H1 (cell line): Measurements from ENCODE around the gene FAS. TPM values are rescaled to one million over a fixed set of nuclear protein-coding genes. Genes with fewer than 3 reads are reported as not detected.

Experiments
- CTCF ChIA-PET: fragments of 300-600 bp; sonication (Branson Sonifier 250); formaldehyde crosslinking; loops from one replicate; lab custom pipeline; 2021; ENCODE audit not compliant: partially characterized antibody; lab: Charles Lee
- POLR2A ChIA-PET: fragments of 300-600 bp; sonication (Branson Sonifier 250); formaldehyde crosslinking; loops from one replicate; lab custom pipeline; 2021; ENCODE audit warnings: inconsistent platforms; ENCODE audit not compliant: partially characterized antibody; lab: Charles Lee
- DNase-seq, 2 experiments: peaks; one replicate each; pipeline versions ENCODE4 v3.0.0 to v3.0.0-alpha.2; 2010 to 2022; ENCODE audit warnings: low spot score in 2 of 2, low read depth in 1 of 2, mixed read lengths in 1 of 2
- FAIRE-seq: peaks from 2 replicates; lab custom pipeline; 2011; peaks lifted over from hg19 to GRCh38; lab: Jason Lieb, UNC
- H2AFZ ChIP-seq: 2 replicates; pipeline ENCODE4 v1.8.1; 2012; ENCODE audit warnings: low read length, inconsistent platforms
- H2AK5ac ChIP-seq: 2 replicates; pipeline ENCODE4 v1.6.1; 2013; ENCODE audit warnings: low read depth, low read length
- H2BK120ac ChIP-seq: replicated peaks from 2 replicates; pipeline ENCODE3; 2013; ENCODE audit warnings: low read depth, low read length, inconsistent platforms
- H2BK12ac ChIP-seq: 2 replicates; pipeline ENCODE4 v1.6.1; 2013; ENCODE audit warnings: low read depth, low read length
- H2BK15ac ChIP-seq: 2 replicates; pipeline ENCODE4 v1.6.1; 2013; ENCODE audit warnings: low read length
- H2BK20ac ChIP-seq: 2 replicates; pipeline ENCODE4 v1.6.1; 2013; ENCODE audit warnings: low read length
- H2BK5ac ChIP-seq: 2 replicates; pipeline ENCODE4 v1.6.1; 2013; ENCODE audit warnings: low read depth, low read length
- H3K14ac ChIP-seq: 2 replicates; pipeline ENCODE4 v1.6.1; 2013; ENCODE audit warnings: inconsistent platforms; ENCODE audit not compliant: insufficient read length
- H3K18ac ChIP-seq: 2 replicates; pipeline ENCODE4 v1.6.1; 2013; ENCODE audit warnings: low read length; ENCODE audit errors: extremely low read depth
- H3K23ac ChIP-seq: 2 replicates; pipeline ENCODE4 v1.6.1; 2013; ENCODE audit warnings: inconsistent platforms; ENCODE audit not compliant: insufficient read length
- H3K23me2 ChIP-seq: 2 replicates; pipeline ENCODE4 v1.6.1; 2013; ENCODE audit warnings: low read depth, low read length
- H3K27ac ChIP-seq: 2 replicates; pipeline ENCODE4 v1.6.1; 2011; ENCODE audit warnings: low read depth, low read length, inconsistent platforms
- H3K27me3 ChIP-seq, 4 experiments: replicated peaks in 1 of 4; 1 replicate in 1 of 4; 2 replicates in 3 of 4; pipeline versions ENCODE4 v1.6.1 to v1.8.1; 2011 to 2013; ENCODE audit warnings: low read length in 3 of 4, mild to moderate bottlenecking in 3 of 4, inconsistent platforms in 2 of 4, mixed read lengths in 2 of 4, moderate library complexity in 1 of 4; ENCODE audit not compliant: control insufficient read depth in 3 of 4, insufficient read depth in 3 of 4; ENCODE audit errors: extremely low read depth in 1 of 4
- H3K36me3 ChIP-seq, 4 experiments: 2 replicates each; pipeline versions ENCODE4 v1.6.1 to v1.8.1; 2011 to 2013; ENCODE audit warnings: mild to moderate bottlenecking in 4 of 4, low read length in 3 of 4, moderate library complexity in 2 of 4, control low read depth in 1 of 4, inconsistent platforms in 1 of 4; ENCODE audit not compliant: insufficient read depth in 4 of 4, control insufficient read depth in 2 of 4
- H3K4ac ChIP-seq: replicated peaks from 2 replicates; pipeline ENCODE3; 2013; ENCODE audit warnings: low read length, low read depth, mixed read lengths, inconsistent platforms; ENCODE audit not compliant: insufficient read length
- H3K4me1 ChIP-seq, 4 experiments: replicated peaks in 1 of 4; 1 replicate in 1 of 4; 2 replicates in 3 of 4; pipeline versions ENCODE4 v1.6.1 to v1.8.1; 2011 to 2013; ENCODE audit warnings: low read length in 3 of 4, inconsistent platforms in 2 of 4, mixed read lengths in 1 of 4; ENCODE audit not compliant: insufficient read depth in 4 of 4, control insufficient read depth in 3 of 4
- H3K4me2 ChIP-seq, 2 experiments: 2 replicates each; pipeline versions ENCODE4 v1.6.1 to v1.8.1; 2011 to 2013; ENCODE audit warnings: low read depth in 2 of 2, low read length in 2 of 2, control low read depth in 1 of 2, inconsistent platforms in 1 of 2, mild to moderate bottlenecking in 1 of 2; ENCODE audit not compliant: insufficient read depth in 1 of 2
- H3K4me3 ChIP-seq, 4 experiments: fragments of 200-600, 300-600 bp in 1 of 4; sonication (generic), shearing (Covaris generic), sonication (Bioruptor Twin) in 1 of 4; 2 replicates each; pipeline versions ENCODE4 v1.5.1 to v1.8.1; 2011 to 2016; ENCODE audit warnings: low read length in 4 of 4, low read depth in 3 of 4, control low read depth in 2 of 4, inconsistent platforms in 2 of 4, mild to moderate bottlenecking in 2 of 4, mixed read lengths in 1 of 4, moderate library complexity in 1 of 4; ENCODE audit not compliant: insufficient read depth in 2 of 4; ENCODE audit errors: extremely low read depth in 1 of 4
- H3K56ac ChIP-seq: replicated peaks from 2 replicates; pipeline ENCODE3; 2013; ENCODE audit warnings: low read depth, mild to moderate bottlenecking, mixed read lengths, low read length, inconsistent platforms; ENCODE audit not compliant: insufficient read length
- H3K79me1 ChIP-seq: 2 replicates; pipeline ENCODE4 v1.6.1; 2013; ENCODE audit warnings: low read depth, low read length, control low read depth
- H3K79me2 ChIP-seq, 2 experiments: 2 replicates each; pipeline versions ENCODE4 v1.6.1 to v1.8.1; 2012 to 2013; ENCODE audit warnings: low read length in 2 of 2, mild to moderate bottlenecking in 2 of 2, inconsistent platforms in 1 of 2; ENCODE audit not compliant: insufficient read depth in 2 of 2, control insufficient read depth in 1 of 2
- H3K9ac ChIP-seq, 4 experiments: replicated peaks in 1 of 4; 1 replicate in 1 of 4; 2 replicates in 3 of 4; pipeline versions ENCODE4 v1.6.1 to v1.8.1; 2011 to 2013; ENCODE audit warnings: low read depth in 3 of 4, low read length in 3 of 4, control low read depth in 2 of 4, mild to moderate bottlenecking in 2 of 4, moderate library complexity in 2 of 4, inconsistent platforms in 1 of 4; ENCODE audit errors: extremely low read depth in 1 of 4
- H3K9me3 ChIP-seq, 2 experiments: 2 replicates each; pipeline versions ENCODE4 v1.6.1 to v1.8.1; 2012 to 2013; ENCODE audit warnings: mild to moderate bottlenecking in 2 of 2, moderate library complexity in 2 of 2, control low read depth in 1 of 2, inconsistent platforms in 1 of 2, low read depth in 1 of 2, low read length in 1 of 2, mixed read lengths in 1 of 2; ENCODE audit not compliant: insufficient read depth in 2 of 2
- H4K20me1 ChIP-seq, 2 experiments: replicated peaks in 1 of 2; 2 replicates each; pipeline versions ENCODE3 to v1.8.1; 2011 to 2013; ENCODE audit warnings: inconsistent platforms in 2 of 2, low read length in 2 of 2, mild to moderate bottlenecking in 1 of 2; ENCODE audit not compliant: insufficient read depth in 2 of 2, control insufficient read depth in 1 of 2
- H4K5ac ChIP-seq: 2 replicates; pipeline ENCODE4 v1.6.1; 2013; ENCODE audit warnings: low read length, low read depth, mixed read lengths, inconsistent platforms; ENCODE audit not compliant: insufficient read length
- H4K8ac ChIP-seq: 2 replicates; pipeline ENCODE4 v1.8.0; 2013; ENCODE audit warnings: mild to moderate bottlenecking, moderate library complexity, low read length, inconsistent platforms; ENCODE audit not compliant: insufficient read depth; ENCODE audit errors: extremely low read depth
- H4K91ac ChIP-seq: replicated peaks from 2 replicates; pipeline ENCODE3; 2013; ENCODE audit warnings: low read length, mixed read lengths, inconsistent platforms; ENCODE audit not compliant: insufficient read length
- ASH2L ChIP-seq: fragments of 200-600, 300-600 bp; sonication (generic); IDR thresholded peaks from one replicate; pipeline ENCODE4 v1.7.1; 2017; ENCODE audit warnings: low read length
- CBX5 ChIP-seq: fragments of 300-800, 300-1000 bp; sonication (generic); IDR thresholded peaks from 2 replicates; pipeline ENCODE4 v1.7.1; 2016; ENCODE audit warnings: antibody characterized with exemption, low read length, low read depth
- CBX8 ChIP-seq: fragments of 300-800, 300-1000 bp; sonication (generic); IDR thresholded peaks from 2 replicates; pipeline ENCODE4 v1.7.1; 2016; ENCODE audit warnings: low read depth, low read length, borderline replicate concordance
- CTBP2 ChIP-seq: IDR thresholded peaks from 2 replicates; pipeline ENCODE4 v1.7.0; 2011; ENCODE audit warnings: borderline replicate concordance, mild to moderate bottlenecking, moderate library complexity, mixed read lengths, low read length; ENCODE audit not compliant: insufficient read depth, insufficient read length
- JUN ChIP-seq: IDR thresholded peaks from 2 replicates; pipeline ENCODE4 v1.6.1; 2011; ENCODE audit warnings: low read depth, mild to moderate bottlenecking, improper control_type of control experiment, low read length
- JUND ChIP-seq: IDR thresholded peaks from 2 replicates; pipeline ENCODE4 v1.6.1; 2011; ENCODE audit warnings: mild to moderate bottlenecking, improper control_type of control experiment, low read length
- KDM5A ChIP-seq: fragments of 200-600 bp; IDR thresholded peaks from 2 replicates; pipeline ENCODE4 v1.7.1; 2012; ENCODE audit warnings: mild to moderate bottlenecking, low read length, inconsistent platforms, mixed read lengths
- NRF1 ChIP-seq: IDR thresholded peaks from 2 replicates; pipeline ENCODE4 v1.6.1; 2011; ENCODE audit warnings: mild to moderate bottlenecking, low read depth, low read length, improper control_type of control experiment
- POU5F1 ChIP-seq: IDR thresholded peaks from 2 replicates; pipeline ENCODE4 v1.6.1; 2011; ENCODE audit warnings: low read depth, mild to moderate bottlenecking, low read length, moderate library complexity
- RAD21 ChIP-seq, 2 experiments: IDR thresholded peaks in 1 of 2; conservative IDR thresholded peaks in 1 of 2; 2 replicates each; pipeline ENCODE4 v1.6.1; 2011; ENCODE audit warnings: low read depth in 2 of 2, low read length in 2 of 2, improper control_type of control experiment in 1 of 2, inconsistent platforms in 1 of 2, mild to moderate bottlenecking in 1 of 2, moderate library complexity in 1 of 2
- SAP30 ChIP-seq: fragments of 300-600 bp; sonication (generic); IDR thresholded peaks from 2 replicates; pipeline ENCODE4 v1.7.1; 2012; ENCODE audit warnings: low read length, moderate library complexity, mild to moderate bottlenecking, inconsistent platforms; ENCODE audit not compliant: insufficient read depth, insufficient replicate concordance
- WGBS, 2 experiments: shearing (Covaris generic) in 1 of 2; methylation state at CpG; one replicate each; pipeline versions ENCODE4 v1.1.6 to v1.1.7; 2013 to 2015; ENCODE audit warnings: low lambda C conversion rate in 2 of 2, mixed read lengths in 2 of 2, inconsistent platforms in 1 of 2, low coverage in 1 of 2, missing lambda C conversion rate in 1 of 2; ENCODE audit not compliant: insufficient replicate concordance in 2 of 2, insufficient coverage in 1 of 2, insufficient read length in 1 of 2; ENCODE audit errors: extremely low coverage in 1 of 2, missing lambda C conversion rate in 1 of 2; 5-methylcytosine and 5-hydroxymethylcytosine counted together
- polyA plus RNA-seq, 7 experiments: library from polyadenylated mRNA; depleted of rRNA in 3 of 7; stranded (reverse) in 5 of 7; unstranded in 2 of 7; fragments of >200 nt in 5 of 7; fragments of 200-250 nt in 2 of 7; gene quantifications; 1 replicate in 5 of 7; 2 replicates in 1 of 7; 4 replicates in 1 of 7; pipeline versions ENCODE4 v1.2.1 to v1.2.3, GENCODE V29; 2011 to 2013; ENCODE audit warnings: missing spikeins in 2 of 7, mixed read lengths in 2 of 7
- total RNA-seq: library from RNA; stranded (reverse); fragmentation: NEBNext Ultra II Directional; extraction: Animal tissue kit (Norgen Biotek cat#: 25700); gene quantifications from 2 replicates; pipeline ENCODE4 v1.2.1, GENCODE V29; 2021
- TF ChIP-seq, protein P1 (sequence below): IDR thresholded peaks from 2 replicates; pipeline ENCODE4 v1.6.1; 2012; ENCODE audit warnings: low read length, inconsistent platforms

FAS gene
- total and polyA plus RNA-seq, 2 of the 8 experiments (the other 6 are each of a cell fraction or from before 2014, with no cell fraction given): 4.0 to 6.7 TPM

- H3K36me3 ChIP-seq: no peaks in the 10 kb centered on the region
- no peaks in the 10 kb centered on the region for H3K79me2 ChIP-seq
- DNase-seq (no peak), FAIRE-seq (no peak)
- no peaks in the 10 kb centered on the region for H3K9me3 ChIP-seq
- H4K8ac ChIP-seq: no peak overlapping the region
- no peak overlapping the region for H2BK15ac ChIP-seq
- no peak overlapping the region for H3K23ac ChIP-seq
- H2BK20ac ChIP-seq: no peak overlapping the region
- H2BK5ac ChIP-seq: no peak overlapping the region
- WGBS, 2 experiments: 91% methylated on average over 3 of the region's 3 CpGs; no CpG with 5 or more reads in 1 of the 2 experiments
- ChIA-PET POLR2A (no interaction called here), CTCF (interaction anchor here (0.9 to 1.2 kb wide), 2 partner anchors 39 to 136 kb away, joined by 3 read pairs; no protein-coding TSS in a partner anchor)
- H3K4me1 ChIP-seq: no peaks in the 10 kb centered on the region
- H2AK5ac ChIP-seq: no peak overlapping the region
- H3K27ac ChIP-seq: no peak overlapping the region
- H3K79me1 ChIP-seq: no peaks in the 10 kb centered on the region
- H2AFZ ChIP-seq: no peak overlapping the region
- H2BK12ac ChIP-seq: no peak overlapping the region
- H4K91ac ChIP-seq: no peak overlapping the region
- H3K18ac ChIP-seq: no peak overlapping the region
- H3K4me3 ChIP-seq: no peak overlapping the region
- H3K23me2 ChIP-seq: no peaks in the 10 kb centered on the region
- H4K5ac ChIP-seq: no peak overlapping the region
- H3K9ac ChIP-seq: no peak overlapping the region
- no peaks in the 10 kb centered on the region for H4K20me1 ChIP-seq
- H2BK120ac ChIP-seq: no peak overlapping the region
- no peak overlapping the region for H3K14ac ChIP-seq
- H3K4ac ChIP-seq: no peak overlapping the region
- no peak overlapping the region for H3K56ac ChIP-seq
- H3K4me2 ChIP-seq: no peak overlapping the region
- no peaks in the 10 kb centered on the region for H3K27me3 ChIP-seq
- TF ChIP-seq NRF1 (no peak), JUND (no peak), CTBP2 (no peak), RAD21 (IDR thresholded peaks at IDR 0.05 in 1 of 2, conservative IDR thresholded peaks at IDR 0.05 in 1 of 2; ENCODE audit: low read depth in 2 of 2, low read length in 2 of 2) (no peak), JUN (no peak), CBX8 (no peak), ASH2L (no peak), KDM5A (no peak), SAP30 (no peak), CBX5 (no peak), POU5F1 (no peak)
- TF ChIP-seq, protein P1, sequence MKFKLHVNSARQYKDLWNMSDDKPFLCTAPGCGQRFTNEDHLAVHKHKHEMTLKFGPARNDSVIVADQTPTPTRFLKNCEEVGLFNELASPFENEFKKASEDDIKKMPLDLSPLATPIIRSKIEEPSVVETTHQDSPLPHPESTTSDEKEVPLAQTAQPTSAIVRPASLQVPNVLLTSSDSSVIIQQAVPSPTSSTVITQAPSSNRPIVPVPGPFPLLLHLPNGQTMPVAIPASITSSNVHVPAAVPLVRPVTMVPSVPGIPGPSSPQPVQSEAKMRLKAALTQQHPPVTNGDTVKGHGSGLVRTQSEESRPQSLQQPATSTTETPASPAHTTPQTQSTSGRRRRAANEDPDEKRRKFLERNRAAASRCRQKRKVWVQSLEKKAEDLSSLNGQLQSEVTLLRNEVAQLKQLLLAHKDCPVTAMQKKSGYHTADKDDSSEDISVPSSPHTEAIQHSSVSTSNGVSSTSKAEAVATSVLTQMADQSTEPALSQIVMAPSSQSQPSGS: no peak
Observed at GRCh38 chr10:88974012-88974411, 16.6 kb upstream of the FAS start.
